HCT116 (cell line): Measurements from ENCODE around the gene RPL41. TPM values are rescaled to one million over a fixed set of nuclear protein-coding genes. Genes with fewer than 3 reads are reported as not detected.

Experiments
- ATAC-seq: fragments of 200-7000 bp; cut with Tn5 transposase; 2 replicates; pipeline ENCODE4 v1.9.1; 2020; ENCODE audit warnings: mild to moderate bottlenecking, moderate library complexity
- BruUV-seq: library from RNA; stranded (reverse); fragments of 400-500 nt; replicated peaks from 2 replicates; lab custom pipeline; 2021; lab: Mats Ljungman, UMichigan
- CTCF ChIA-PET: fragments of 300-600 bp; sonication (Branson Sonifier 250); formaldehyde crosslinking; loops from one replicate; lab custom pipeline; 2021; ENCODE audit warnings: antibody characterized with exemption; lab: Charles Lee
- POLR2A ChIA-PET: fragments of 300-600, 350-600 bp; sonication (Branson Sonifier 250); formaldehyde crosslinking; loops from one replicate; lab custom pipeline; 2021; ENCODE audit warnings: antibody characterized with exemption; lab: Charles Lee
- RAD21 ChIA-PET, 2 experiments: fragments of 300-600 bp; sonication (Branson Sonifier 250); formaldehyde crosslinking; loops; one replicate each; lab custom pipeline; 2023; ENCODE audit warnings: low total read pairs in 2 of 2; ENCODE audit not compliant: uncharacterized antibody in 2 of 2, unreplicated experiment in 2 of 2, low non-redundant PET in 1 of 2; lab: Charles Lee
- DNase-seq: peaks from one replicate; pipeline ENCODE4 v3.0.0-alpha.2; 2010; ENCODE audit warnings: low read depth, low spot score
- H2AFZ ChIP-seq: fragments of 200-600 bp; shearing (Covaris generic), sonication (generic); 2 replicates; pipeline ENCODE4 v1.6.1; 2017; ENCODE audit warnings: low read depth, mixed run types, mixed read lengths, antibody characterized with exemption, low read length; ENCODE audit not compliant: poor library complexity, severe bottlenecking
- H3K27ac ChIP-seq: 2 replicates; pipeline ENCODE4 v1.5.1; 2012; ENCODE audit warnings: low read depth, low read length
- H3K27me3 ChIP-seq: fragments of 200-600 bp; sonication (generic); 2 replicates; pipeline ENCODE4 v1.6.1; 2016; ENCODE audit warnings: mixed run types, low read length, mixed read lengths; ENCODE audit not compliant: insufficient read depth
- H3K36me3 ChIP-seq, 2 experiments: fragments of 200-500 bp in 1 of 2; fragments of 200-600 bp in 1 of 2; sonication (Bioruptor generic) in 1 of 2; sonication (generic) in 1 of 2; 2 replicates each; pipeline versions ENCODE4 v1.5.1 to v1.6.1; 2014 to 2016; ENCODE audit warnings: low read length in 2 of 2, inconsistent platforms in 1 of 2, mixed read lengths in 1 of 2, mixed run types in 1 of 2; ENCODE audit not compliant: insufficient read depth in 2 of 2, control insufficient read depth in 1 of 2
- H3K4me1 ChIP-seq, 2 experiments: fragments of 200-600 bp in 1 of 2; sonication (generic) in 1 of 2; 2 replicates each; pipeline versions ENCODE4 v1.5.1 to v1.6.1; 2012 to 2017; ENCODE audit warnings: low read length in 2 of 2, inconsistent platforms in 1 of 2, mild to moderate bottlenecking in 1 of 2, mixed read lengths in 1 of 2, mixed run types in 1 of 2, moderate library complexity in 1 of 2; ENCODE audit not compliant: insufficient read depth in 2 of 2, control insufficient read depth in 1 of 2
- H3K4me2 ChIP-seq: fragments of 200-600 bp; sonication (generic); 2 replicates; pipeline ENCODE4 v1.6.1; 2017; ENCODE audit warnings: mixed run types, low read length, mixed read lengths
- H3K4me3 ChIP-seq, 2 experiments: fragments of 200-600 bp in 1 of 2; sonication (generic) in 1 of 2; replicated peaks in 1 of 2; 2 replicates each; pipeline ENCODE4 v1.5.1; 2011 to 2016; ENCODE audit warnings: low read length in 2 of 2, control low read depth in 1 of 2, low read depth in 1 of 2, mild to moderate bottlenecking in 1 of 2, mixed read lengths in 1 of 2, mixed run types in 1 of 2
- H3K79me2 ChIP-seq: fragments of 200-600 bp; sonication (generic); 2 replicates; pipeline ENCODE4 v1.6.1; 2017; ENCODE audit warnings: mild to moderate bottlenecking, mixed run types, low read length, moderate library complexity, mixed read lengths; ENCODE audit not compliant: insufficient read depth
- H3K9ac ChIP-seq: fragments of 200-600 bp; sonication (generic); 2 replicates; pipeline ENCODE4 v1.6.1; 2016; ENCODE audit warnings: low read length, mixed read lengths
- H3K9me2 ChIP-seq: fragments of 200-600 bp; sonication (generic), shearing (Covaris generic); 2 replicates; pipeline ENCODE4 v1.6.1; 2017; ENCODE audit warnings: mixed run types, mild to moderate bottlenecking, moderate library complexity; ENCODE audit not compliant: insufficient read depth
- H3K9me3 ChIP-seq, 2 experiments: fragments of 200-500 bp in 1 of 2; fragments of 200-600 bp in 1 of 2; sonication (Bioruptor generic) in 1 of 2; sonication (generic) in 1 of 2; 2 replicates each; pipeline ENCODE4 v1.6.1; 2014 to 2017; ENCODE audit warnings: low read length in 2 of 2, mixed read lengths in 2 of 2, inconsistent platforms in 1 of 2, low read depth in 1 of 2, mild to moderate bottlenecking in 1 of 2, mixed run types in 1 of 2, moderate library complexity in 1 of 2; ENCODE audit not compliant: control insufficient read depth in 1 of 2, insufficient read depth in 1 of 2
- H4K20me1 ChIP-seq: fragments of 200-600 bp; sonication (generic), shearing (Covaris generic); 2 replicates; pipeline ENCODE4 v1.6.1; 2017; ENCODE audit warnings: mixed run types, mild to moderate bottlenecking, moderate library complexity; ENCODE audit not compliant: insufficient read depth
- CBX3 ChIP-seq: IDR thresholded peaks from 2 replicates; pipeline ENCODE4 v1.6.1; 2012; ENCODE audit warnings: low read depth
- CEBPB ChIP-seq: IDR thresholded peaks from 2 replicates; pipeline ENCODE4 v1.6.1; 2012; ENCODE audit warnings: low read depth
- FOSL1 ChIP-seq: IDR thresholded peaks from 2 replicates; pipeline ENCODE4 v1.6.1; 2012; ENCODE audit warnings: low read depth
- POLR2A ChIP-seq: IDR thresholded peaks from 2 replicates; pipeline ENCODE4 v1.7.0; 2011; ENCODE audit warnings: borderline replicate concordance; ENCODE audit not compliant: insufficient read depth, insufficient read length; ENCODE audit errors: extremely low read depth
- RAD21 ChIP-seq: IDR thresholded peaks from 2 replicates; pipeline ENCODE4 v1.6.1; 2012; ENCODE audit warnings: low read depth, mild to moderate bottlenecking
- SP1 ChIP-seq: IDR thresholded peaks from 2 replicates; pipeline ENCODE4 v1.6.1; 2012; ENCODE audit warnings: low read depth
- TCF7L2 ChIP-seq: IDR thresholded peaks from 2 replicates; pipeline ENCODE4 v1.7.0; 2011; ENCODE audit warnings: borderline replicate concordance, inconsistent platforms; ENCODE audit not compliant: insufficient read depth, insufficient read length; ENCODE audit errors: extremely low read depth
- ZNF274 ChIP-seq: fragments of 200-500 bp; sonication (Bioruptor generic); IDR thresholded peaks from 2 replicates; pipeline ENCODE4 v1.6.1; 2014; ENCODE audit warnings: mild to moderate bottlenecking, low read depth, low read length, inconsistent platforms
- intact Hi-C: fragments of 100-400 bp; cut with micrococcal nuclease; formaldehyde crosslinking; loops from 2 replicates; pipeline ENCODE4 v1.10.0; 2022
- total RNA-seq: library from RNA; stranded (reverse); gene quantifications from one replicate; pipeline ENCODE4 v1.2.1, GENCODE V29; 2021; ENCODE audit not compliant: unreplicated experiment
- TF ChIP-seq, protein P1 (sequence below): IDR thresholded peaks from 2 replicates; pipeline ENCODE4 v1.6.1; 2011; ENCODE audit warnings: mild to moderate bottlenecking, low read length, moderate library complexity; ENCODE audit not compliant: insufficient replicate concordance; ENCODE audit errors: extremely low read depth
- TF ChIP-seq, protein P2 (sequence below): IDR thresholded peaks from 2 replicates; pipeline ENCODE4 v1.6.1; 2012; ENCODE audit warnings: low read depth
- TF ChIP-seq, protein P3 (sequence below): IDR thresholded peaks from 2 replicates; pipeline ENCODE4 v1.6.1; 2012
- TF ChIP-seq, protein P4 (sequence below), 3 experiments: fragments of 200-600 bp in 1 of 3; sonication (generic) in 1 of 3; IDR thresholded peaks in 2 of 3; conservative IDR thresholded peaks in 1 of 3; 2 replicates each; pipeline ENCODE4 v1.5.1; 2012 to 2017; ENCODE audit warnings: low read depth in 2 of 3, low read length in 2 of 3, antibody characterized with exemption in 1 of 3, borderline replicate concordance in 1 of 3, control low read depth in 1 of 3, mild to moderate bottlenecking in 1 of 3, mixed read lengths in 1 of 3, mixed run types in 1 of 3, moderate library complexity in 1 of 3; ENCODE audit not compliant: insufficient read depth in 1 of 3
- TF ChIP-seq, protein P5 (sequence below): IDR thresholded peaks from 2 replicates; pipeline ENCODE4 v1.6.1; 2012

Gene RPL41
- total RNA-seq, 1 experiment from 2014 or later, result 4,327 TPM

DNA sequence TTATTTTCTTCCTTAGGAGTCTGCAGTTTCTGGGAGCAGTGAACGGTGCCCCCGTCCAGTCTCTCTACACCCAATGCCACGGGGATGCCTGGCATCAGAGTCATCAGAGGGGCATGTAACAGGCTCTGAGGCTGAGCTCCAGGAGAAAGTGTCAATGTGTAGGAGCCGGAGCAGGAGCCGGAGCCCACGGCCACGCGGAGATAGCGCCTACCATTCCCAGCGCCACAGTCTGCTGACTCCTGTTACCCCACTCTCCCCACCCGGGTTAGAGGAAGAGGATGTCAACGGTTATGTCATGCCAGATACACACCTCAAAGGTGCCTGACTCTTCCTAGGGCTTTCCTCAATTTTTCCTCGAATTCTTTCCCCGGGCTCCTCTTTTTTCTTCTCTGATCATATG, 15.4 kb upstream of the RPL41 start:
- Histone ChIP-seq H4K20me1 (peaks cover 5% of the 10 kb centered on the region; the same call in 1 of the 2 replicates), H3K4me1 (peaks cover 7 to 17% of the 10 kb centered on the region in 2 experiments), H2AFZ (no peak overlapping the region), H3K4me3 (no peak overlapping the region), H3K9ac (no peak overlapping the region), H3K36me3 (peaks cover 14 to 26% of the 10 kb centered on the region in 2 experiments; a peak in 3 of 4 replicates), H3K4me2 (no peak overlapping the region), H3K9me2 (no peaks in the 10 kb centered on the region), H3K27ac (no peak overlapping the region), H3K9me3 (no peaks in the 10 kb centered on the region), H3K79me2 (peaks cover 18% of the 10 kb centered on the region), H3K27me3 (no peaks in the 10 kb centered on the region)
- TF ChIP-seq, protein P1, sequence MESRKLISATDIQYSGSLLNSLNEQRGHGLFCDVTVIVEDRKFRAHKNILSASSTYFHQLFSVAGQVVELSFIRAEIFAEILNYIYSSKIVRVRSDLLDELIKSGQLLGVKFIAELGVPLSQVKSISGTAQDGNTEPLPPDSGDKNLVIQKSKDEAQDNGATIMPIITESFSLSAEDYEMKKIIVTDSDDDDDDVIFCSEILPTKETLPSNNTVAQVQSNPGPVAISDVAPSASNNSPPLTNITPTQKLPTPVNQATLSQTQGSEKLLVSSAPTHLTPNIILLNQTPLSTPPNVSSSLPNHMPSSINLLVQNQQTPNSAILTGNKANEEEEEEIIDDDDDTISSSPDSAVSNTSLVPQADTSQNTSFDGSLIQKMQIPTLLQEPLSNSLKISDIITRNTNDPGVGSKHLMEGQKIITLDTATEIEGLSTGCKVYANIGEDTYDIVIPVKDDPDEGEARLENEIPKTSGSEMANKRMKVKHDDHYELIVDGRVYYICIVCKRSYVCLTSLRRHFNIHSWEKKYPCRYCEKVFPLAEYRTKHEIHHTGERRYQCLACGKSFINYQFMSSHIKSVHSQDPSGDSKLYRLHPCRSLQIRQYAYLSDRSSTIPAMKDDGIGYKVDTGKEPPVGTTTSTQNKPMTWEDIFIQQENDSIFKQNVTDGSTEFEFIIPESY, result no peak
- TF ChIP-seq SP1 (no peak), CBX3 (no peak), ZNF274 (no peak), RAD21 (no peak), POLR2A (no peak), TCF7L2 (no peak), CEBPB (no peak), FOSL1 (no peak)
- TF ChIP-seq, protein P2, sequence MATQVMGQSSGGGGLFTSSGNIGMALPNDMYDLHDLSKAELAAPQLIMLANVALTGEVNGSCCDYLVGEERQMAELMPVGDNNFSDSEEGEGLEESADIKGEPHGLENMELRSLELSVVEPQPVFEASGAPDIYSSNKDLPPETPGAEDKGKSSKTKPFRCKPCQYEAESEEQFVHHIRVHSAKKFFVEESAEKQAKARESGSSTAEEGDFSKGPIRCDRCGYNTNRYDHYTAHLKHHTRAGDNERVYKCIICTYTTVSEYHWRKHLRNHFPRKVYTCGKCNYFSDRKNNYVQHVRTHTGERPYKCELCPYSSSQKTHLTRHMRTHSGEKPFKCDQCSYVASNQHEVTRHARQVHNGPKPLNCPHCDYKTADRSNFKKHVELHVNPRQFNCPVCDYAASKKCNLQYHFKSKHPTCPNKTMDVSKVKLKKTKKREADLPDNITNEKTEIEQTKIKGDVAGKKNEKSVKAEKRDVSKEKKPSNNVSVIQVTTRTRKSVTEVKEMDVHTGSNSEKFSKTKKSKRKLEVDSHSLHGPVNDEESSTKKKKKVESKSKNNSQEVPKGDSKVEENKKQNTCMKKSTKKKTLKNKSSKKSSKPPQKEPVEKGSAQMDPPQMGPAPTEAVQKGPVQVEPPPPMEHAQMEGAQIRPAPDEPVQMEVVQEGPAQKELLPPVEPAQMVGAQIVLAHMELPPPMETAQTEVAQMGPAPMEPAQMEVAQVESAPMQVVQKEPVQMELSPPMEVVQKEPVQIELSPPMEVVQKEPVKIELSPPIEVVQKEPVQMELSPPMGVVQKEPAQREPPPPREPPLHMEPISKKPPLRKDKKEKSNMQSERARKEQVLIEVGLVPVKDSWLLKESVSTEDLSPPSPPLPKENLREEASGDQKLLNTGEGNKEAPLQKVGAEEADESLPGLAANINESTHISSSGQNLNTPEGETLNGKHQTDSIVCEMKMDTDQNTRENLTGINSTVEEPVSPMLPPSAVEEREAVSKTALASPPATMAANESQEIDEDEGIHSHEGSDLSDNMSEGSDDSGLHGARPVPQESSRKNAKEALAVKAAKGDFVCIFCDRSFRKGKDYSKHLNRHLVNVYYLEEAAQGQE, result no peak
- TF ChIP-seq, protein P3, sequence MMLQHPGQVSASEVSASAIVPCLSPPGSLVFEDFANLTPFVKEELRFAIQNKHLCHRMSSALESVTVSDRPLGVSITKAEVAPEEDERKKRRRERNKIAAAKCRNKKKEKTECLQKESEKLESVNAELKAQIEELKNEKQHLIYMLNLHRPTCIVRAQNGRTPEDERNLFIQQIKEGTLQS, result no peak
- TF ChIP-seq, protein P4, sequence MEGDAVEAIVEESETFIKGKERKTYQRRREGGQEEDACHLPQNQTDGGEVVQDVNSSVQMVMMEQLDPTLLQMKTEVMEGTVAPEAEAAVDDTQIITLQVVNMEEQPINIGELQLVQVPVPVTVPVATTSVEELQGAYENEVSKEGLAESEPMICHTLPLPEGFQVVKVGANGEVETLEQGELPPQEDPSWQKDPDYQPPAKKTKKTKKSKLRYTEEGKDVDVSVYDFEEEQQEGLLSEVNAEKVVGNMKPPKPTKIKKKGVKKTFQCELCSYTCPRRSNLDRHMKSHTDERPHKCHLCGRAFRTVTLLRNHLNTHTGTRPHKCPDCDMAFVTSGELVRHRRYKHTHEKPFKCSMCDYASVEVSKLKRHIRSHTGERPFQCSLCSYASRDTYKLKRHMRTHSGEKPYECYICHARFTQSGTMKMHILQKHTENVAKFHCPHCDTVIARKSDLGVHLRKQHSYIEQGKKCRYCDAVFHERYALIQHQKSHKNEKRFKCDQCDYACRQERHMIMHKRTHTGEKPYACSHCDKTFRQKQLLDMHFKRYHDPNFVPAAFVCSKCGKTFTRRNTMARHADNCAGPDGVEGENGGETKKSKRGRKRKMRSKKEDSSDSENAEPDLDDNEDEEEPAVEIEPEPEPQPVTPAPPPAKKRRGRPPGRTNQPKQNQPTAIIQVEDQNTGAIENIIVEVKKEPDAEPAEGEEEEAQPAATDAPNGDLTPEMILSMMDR (IDR thresholded peaks at IDR 0.05 in 2 of 3, conservative IDR thresholded peaks at IDR 0.05 in 1 of 3; ENCODE audit: borderline replicate concordance in 1 of 3, insufficient read depth in 1 of 3, low read depth in 2 of 3, low read length in 2 of 3), result no peak
- TF ChIP-seq, protein P5, sequence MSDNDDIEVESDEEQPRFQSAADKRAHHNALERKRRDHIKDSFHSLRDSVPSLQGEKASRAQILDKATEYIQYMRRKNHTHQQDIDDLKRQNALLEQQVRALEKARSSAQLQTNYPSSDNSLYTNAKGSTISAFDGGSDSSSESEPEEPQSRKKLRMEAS, result no peak
- ChIA-PET CTCF (interaction anchor here (0.7 kb wide), 1 partner anchor 17 kb away, joined by 4 read pairs; no protein-coding TSS in a partner anchor), RAD21 (no interaction called here), POLR2A (interaction anchor here (1.4 kb wide), 1 partner anchor 17 kb away, joined by 3 read pairs; the partner anchor contains the start of gene ZC3H10)
- BruUV-seq, result no TSS peak
- DNase-seq (no peak), ATAC-seq (no peak)
- intact Hi-C loops, result no loop called here
